ENCODE measurements around the gene GPC5.

Gene GPC5

GRCh38 chr13:92487238-92487637 lies 1088.8 kb downstream of the GPC5 start:
- POLR2A ChIA-PET: no interaction called here
- Histone ChIP-seq H3K36me3 (ENCODE audit: control insufficient read depth in 2 of 2, insufficient read depth in 1 of 2, low read length in 2 of 2) (no peaks in the 10 kb centered on the region), H3K27ac (ENCODE audit: extremely low read depth, low read depth, low read length) (no peak overlapping the region), H3K4me1 (ENCODE audit: control insufficient read depth, insufficient read depth, low read length) (no peaks in the 10 kb centered on the region), H3K9me3 (ENCODE audit: control insufficient read depth, insufficient read depth, low read depth, low read length) (no peaks in the 10 kb centered on the region), H3K4me3 (ENCODE audit: low read depth, low read length) (no peak overlapping the region)
- CTCF ChIA-PET: no interaction called here
- TF ChIP-seq ZSCAN4 (tag by site-specific recombination; IDR thresholded peaks at IDR 0.05) (no peak), GLIS2 (tag by site-specific recombination; IDR thresholded peaks at IDR 0.05) (no peak), ZNF366 (tag by site-specific recombination; conservative IDR thresholded peaks at IDR 0.05) (no peak), ZNF549 (tag by site-specific recombination; IDR thresholded peaks at IDR 0.05) (no peak), SALL2 (tag by site-specific recombination; IDR thresholded peaks at IDR 0.05; ENCODE audit: borderline replicate concordance) (no peak), ZNF146 (tag by site-specific recombination; IDR thresholded peaks at IDR 0.05) (no peak), ZNF501 (tag by site-specific recombination; IDR thresholded peaks at IDR 0.05) (no peak), ZNF174 (tag by site-specific recombination; IDR thresholded peaks at IDR 0.05) (no peak), ZNF692 (tag by site-specific recombination; IDR thresholded peaks at IDR 0.05) (no peak), ZNF114 (tag by site-specific recombination; IDR thresholded peaks at IDR 0.05) (no peak), ZNF274 (IDR thresholded peaks at IDR 0.05; ENCODE audit: low read length) (no peak), ZNF274 (tag by site-specific recombination; IDR thresholded peaks at IDR 0.05; ENCODE audit: borderline replicate concordance) (no peak), ZNF221 (tag by site-specific recombination; IDR thresholded peaks at IDR 0.05; ENCODE audit: borderline replicate concordance) (no peak), ZNF433 (tag by site-specific recombination; IDR thresholded peaks at IDR 0.05; ENCODE audit: low read depth) (no peak), ZNF280C (tag by site-specific recombination; IDR thresholded peaks at IDR 0.05) (no peak), SCRT1 (tag by site-specific recombination; IDR thresholded peaks at IDR 0.05; ENCODE audit: borderline replicate concordance) (no peak), ZNF394 (tag by site-specific recombination; IDR thresholded peaks at IDR 0.05; ENCODE audit: borderline replicate concordance) (no peak)

- POLR2A ChIA-PET: no interaction called here
- H3K4me3 ChIP-seq (ENCODE audit: low read depth, low read length): no peak overlapping the region
- H3K4me1 ChIP-seq (ENCODE audit: control insufficient read depth, insufficient read depth, low read length): no peaks in the 10 kb centered on the region
- no peaks in the 10 kb centered on the region for H3K36me3 ChIP-seq (ENCODE audit: control insufficient read depth in 2 of 2, insufficient read depth in 1 of 2, low read length in 2 of 2)
- CTCF ChIA-PET: no interaction called here
- H3K9me3 ChIP-seq (ENCODE audit: control insufficient read depth, insufficient read depth, low read depth, low read length): no peaks in the 10 kb centered on the region
- no peak overlapping the region for H3K27ac ChIP-seq (ENCODE audit: extremely low read depth, low read depth, low read length)
- TF ChIP-seq ZNF558 (tag by site-specific recombination; IDR thresholded peaks at IDR 0.05): no peak
- no peak for TF ChIP-seq ZNF707 (tag by site-specific recombination; IDR thresholded peaks at IDR 0.05)
- TF ChIP-seq IKZF3 (tag by site-specific recombination; IDR thresholded peaks at IDR 0.05): no peak
- no peak for TF ChIP-seq YY2 (tag by site-specific recombination; IDR thresholded peaks at IDR 0.05)
- TF ChIP-seq TRIM28 (IDR thresholded peaks at IDR 0.05; ENCODE audit: borderline replicate concordance, low read length): no peak
- TF ChIP-seq ZNF645 (tag by site-specific recombination; IDR thresholded peaks at IDR 0.05): no peak
- TF ChIP-seq PRDM10 (tag by site-specific recombination; IDR thresholded peaks at IDR 0.05): no peak
- TF ChIP-seq MZF1 (tag by site-specific recombination; IDR thresholded peaks at IDR 0.05; ENCODE audit: borderline replicate concordance): no peak
Measured at GRCh38 chr13:92488249-92488852, 1089.9 kb downstream of the GPC5 start.

All from HEK293 (cell line).